ENCODE measurements around the gene NOS1. TPM values are rescaled to one million over a fixed set of nuclear protein-coding genes. Genes with fewer than 3 reads are reported as not detected.
"Not testable (repeated sequence)": the region's sequence is repeated elsewhere in the genome, so short reads cannot be mapped to it uniquely, and the experiment has no call there.

Gene NOS1
- total RNA-seq, 2 donors from 2014 or later = not detected

DNA sequence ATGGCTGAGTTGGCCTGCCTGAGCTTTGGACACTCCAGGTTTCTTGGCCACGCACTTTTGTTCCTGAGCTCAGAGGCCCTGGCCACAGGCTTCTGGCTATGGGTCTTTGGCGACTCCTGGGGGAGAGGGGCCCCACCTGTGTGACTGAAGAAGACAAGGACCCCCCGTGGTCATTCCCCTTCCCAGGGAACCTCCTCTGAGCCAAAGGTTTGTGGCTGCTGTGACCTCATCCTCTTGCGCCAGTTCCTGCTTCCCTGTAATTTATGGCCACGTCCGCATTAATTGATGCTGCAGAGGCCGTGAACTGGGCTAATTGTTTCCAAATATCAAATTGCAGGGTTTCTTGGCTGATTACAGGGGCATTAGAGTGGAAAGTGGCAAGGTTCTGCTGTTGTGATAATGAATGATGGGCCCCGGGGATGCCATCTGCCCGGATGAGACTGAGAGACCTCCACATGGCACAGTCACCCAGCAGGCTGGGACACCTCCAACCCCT, 27.6 kb upstream of the NOS1 start:
- ATAC-seq (replicated peaks in 1 of 2) (no peak), DNase-seq (no peak)
- no peaks in the 10 kb centered on the region for H3K9me3 Mint-ChIP-seq
- no peak overlapping the region for H3K27ac Mint-ChIP-seq
- H3K36me3 Mint-ChIP-seq (ENCODE audit: insufficient read depth in 2 of 2) = no peaks in the 10 kb centered on the region
- H3K4me3 Mint-ChIP-seq = no peak overlapping the region
- H3K4me1 Mint-ChIP-seq (ENCODE audit: low read depth) = no peaks in the 10 kb centered on the region
- H3K27me3 Mint-ChIP-seq (ENCODE audit: low read depth) = no peaks in the 10 kb centered on the region

DNA sequence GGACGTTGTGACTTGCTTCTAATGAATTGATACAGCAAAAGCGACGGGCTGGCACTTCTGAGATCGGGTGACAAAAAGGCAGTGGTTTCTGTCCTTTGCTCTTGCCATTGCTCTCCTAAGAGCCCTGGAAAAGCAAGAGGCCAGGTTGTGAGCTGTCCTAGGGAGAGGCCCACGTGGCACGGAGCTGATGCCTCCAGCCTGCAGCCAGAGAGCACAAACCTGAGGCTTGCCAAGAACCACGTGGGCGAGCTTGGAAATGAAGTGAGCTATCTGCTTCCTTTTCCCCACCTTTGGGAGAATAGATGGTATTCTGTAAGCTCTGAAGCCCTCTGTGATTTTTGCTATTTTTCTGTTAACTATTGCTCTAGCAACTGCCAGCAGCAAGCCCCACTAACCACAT, 26.4 kb upstream of the NOS1 start:
- no peaks in the 10 kb centered on the region for H3K36me3 Mint-ChIP-seq (ENCODE audit: insufficient read depth in 2 of 2)
- H3K27ac Mint-ChIP-seq = no peak overlapping the region
- no peak overlapping the region for H3K4me3 Mint-ChIP-seq
- no peak for ATAC-seq (replicated peaks in 1 of 2)
- no peaks in the 10 kb centered on the region for H3K27me3 Mint-ChIP-seq (ENCODE audit: low read depth)
- no peaks in the 10 kb centered on the region for H3K4me1 Mint-ChIP-seq (ENCODE audit: low read depth)
- no peak for DNase-seq
- no peaks in the 10 kb centered on the region for H3K9me3 Mint-ChIP-seq

GRCh38 chr12:117384735-117385134, 23.3 kb upstream of the NOS1 start:
- H3K36me3 Mint-ChIP-seq (ENCODE audit: insufficient read depth in 2 of 2) = no peaks in the 10 kb centered on the region
- DNase-seq (no peak), ATAC-seq (replicated peaks in 1 of 2) (no peak)
- H3K4me3 Mint-ChIP-seq = no peak overlapping the region
- no peaks in the 10 kb centered on the region for H3K4me1 Mint-ChIP-seq (ENCODE audit: low read depth)
- H3K9me3 Mint-ChIP-seq = peaks cover 0 to 2% of the 10 kb centered on the region in 2 donors
- H3K27ac Mint-ChIP-seq = no peak overlapping the region
- no peaks in the 10 kb centered on the region for H3K27me3 Mint-ChIP-seq (ENCODE audit: low read depth)

DNA sequence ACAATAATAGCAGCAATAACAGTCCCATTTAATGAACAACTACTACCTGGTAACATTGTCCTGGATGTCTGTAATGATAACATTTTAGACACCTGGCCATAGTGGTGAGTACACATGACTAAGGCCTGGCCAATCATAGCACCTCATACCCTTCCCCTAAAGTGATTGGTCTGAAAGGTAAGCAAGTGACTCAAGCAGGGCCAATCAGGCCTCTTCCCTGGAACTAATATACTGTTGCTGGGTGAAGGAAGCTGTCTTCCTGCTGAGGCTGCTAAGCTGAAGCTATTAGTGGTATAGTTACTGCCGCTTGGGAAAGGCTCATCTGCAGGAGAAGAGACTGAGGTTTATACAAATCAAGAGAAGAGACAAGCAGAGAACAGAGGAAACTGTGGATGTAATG, 18.7 kb upstream of the NOS1 start:
- no peak overlapping the region for H3K27ac Mint-ChIP-seq
- H3K4me3 Mint-ChIP-seq = no peak overlapping the region
- peaks cover 0 to 2% of the 10 kb centered on the region in 2 donors for H3K9me3 Mint-ChIP-seq
- no peaks in the 10 kb centered on the region for H3K27me3 Mint-ChIP-seq (ENCODE audit: low read depth)
- DNase-seq (no peak), ATAC-seq (replicated peaks in 1 of 2) (no peak)
- no peaks in the 10 kb centered on the region for H3K36me3 Mint-ChIP-seq (ENCODE audit: insufficient read depth in 2 of 2)
- H3K4me1 Mint-ChIP-seq (ENCODE audit: low read depth) = no peaks in the 10 kb centered on the region

DNA sequence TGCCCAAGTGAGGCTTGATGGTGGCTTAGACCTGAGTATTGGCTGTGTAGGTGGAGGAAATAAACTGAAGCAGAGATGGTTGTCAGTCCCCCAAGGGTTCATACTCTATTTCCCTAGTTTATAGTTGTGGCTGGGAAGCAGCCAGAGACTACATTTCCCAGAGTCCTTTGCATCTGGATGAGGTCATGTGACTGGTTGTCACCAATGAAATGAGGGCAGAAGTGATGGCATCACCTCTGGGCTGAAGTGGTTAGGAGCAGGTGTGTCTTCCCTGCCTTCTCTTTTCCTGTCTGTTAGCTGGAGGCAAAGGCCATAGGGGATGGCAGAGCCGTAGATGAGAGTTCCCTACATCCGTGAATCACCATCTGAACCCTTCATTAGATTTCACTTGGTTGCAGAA, 16.3 kb upstream of the NOS1 start:
- no peaks in the 10 kb centered on the region for H3K36me3 Mint-ChIP-seq (ENCODE audit: insufficient read depth in 2 of 2)
- no peak overlapping the region for H3K4me3 Mint-ChIP-seq
- H3K9me3 Mint-ChIP-seq = peaks cover 0 to 3% of the 10 kb centered on the region in 2 donors
- ATAC-seq (replicated peaks in 1 of 2) = no peak
- no peaks in the 10 kb centered on the region for H3K4me1 Mint-ChIP-seq (ENCODE audit: low read depth)
- no peak overlapping the region for H3K27ac Mint-ChIP-seq
- DNase-seq = no peak
- H3K27me3 Mint-ChIP-seq (ENCODE audit: low read depth) = no peaks in the 10 kb centered on the region

GRCh38 chr12:117370588-117370987, 9.2 kb upstream of the NOS1 start:
- H3K36me3 Mint-ChIP-seq (ENCODE audit: insufficient read depth in 2 of 2) = no peaks in the 10 kb centered on the region
- no peak overlapping the region for H3K4me3 Mint-ChIP-seq
- DNase-seq (no peak), ATAC-seq (replicated peaks in 1 of 2) (no peak)
- peaks cover 2 to 5% of the 10 kb centered on the region in 2 donors for H3K9me3 Mint-ChIP-seq
- H3K27ac Mint-ChIP-seq = no peak overlapping the region
- no peaks in the 10 kb centered on the region for H3K27me3 Mint-ChIP-seq (ENCODE audit: low read depth)
- H3K4me1 Mint-ChIP-seq (ENCODE audit: low read depth) = no peaks in the 10 kb centered on the region

DNA sequence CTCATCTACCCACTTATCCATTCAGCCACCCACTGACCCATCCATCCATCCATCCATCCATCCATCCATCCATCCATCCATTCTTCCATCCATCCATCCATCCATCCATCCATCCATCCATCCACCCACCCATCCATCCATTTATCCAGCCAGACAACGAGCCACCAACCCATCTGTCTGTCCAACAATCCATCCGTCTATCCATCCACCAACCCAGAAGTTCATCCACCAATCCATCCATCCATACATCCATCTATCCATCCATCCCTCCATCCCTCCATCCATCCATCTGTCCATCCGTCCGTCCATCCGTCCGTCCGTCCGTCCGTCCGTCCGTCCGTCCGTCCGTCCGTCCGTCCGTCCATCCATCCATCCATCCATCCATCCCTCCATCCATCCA, 8.6 kb upstream of the NOS1 start:
- H3K36me3 Mint-ChIP-seq (ENCODE audit: insufficient read depth in 2 of 2); H3K9me3 Mint-ChIP-seq; H3K27ac Mint-ChIP-seq; H3K4me3 Mint-ChIP-seq; H3K4me1 Mint-ChIP-seq (ENCODE audit: low read depth); DNase-seq; H3K27me3 Mint-ChIP-seq (ENCODE audit: low read depth); ATAC-seq (replicated peaks in 1 of 2): not testable (repeated sequence)

DNA sequence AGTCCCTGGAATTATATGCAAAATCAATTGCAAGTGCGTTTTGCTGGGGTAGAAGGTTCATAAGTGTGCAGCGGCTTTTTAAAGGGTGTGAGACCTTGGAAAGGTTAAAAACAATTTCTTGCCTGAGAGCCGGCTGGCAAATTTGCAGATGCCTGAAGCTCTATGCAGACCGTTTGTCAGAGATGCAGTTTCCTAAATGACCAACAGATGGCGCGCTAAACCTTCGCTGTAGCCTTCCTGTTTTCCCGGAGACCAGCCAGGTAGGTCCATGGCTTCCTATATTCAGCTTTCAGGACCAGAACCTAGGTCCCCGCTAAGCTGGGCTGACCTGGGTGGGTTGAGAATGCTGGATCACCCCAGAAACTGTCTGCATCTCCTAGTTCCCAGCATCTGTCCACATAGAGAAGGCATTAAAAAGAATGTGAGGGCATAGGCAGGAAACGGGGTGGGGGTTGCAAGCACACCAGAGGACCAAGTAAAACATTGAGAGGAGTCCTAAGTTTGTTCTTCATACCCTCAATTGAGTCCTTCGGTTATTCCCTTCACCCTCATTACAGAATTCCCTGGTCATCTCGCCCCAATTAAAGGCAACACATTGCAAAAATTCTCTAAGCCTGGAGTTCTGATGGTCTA, 5.7 kb upstream of the NOS1 start:
- Mint-ChIP-seq H3K27ac (no peak overlapping the region), H3K4me3 (no peak overlapping the region), H3K9me3 (peaks cover 2 to 3% of the 10 kb centered on the region in 2 donors), H3K36me3 (ENCODE audit: insufficient read depth in 2 of 2) (no peaks in the 10 kb centered on the region), H3K27me3 (ENCODE audit: low read depth) (peaks cover 27% of the 10 kb centered on the region), H3K4me1 (ENCODE audit: low read depth) (no peaks in the 10 kb centered on the region)
- DNase-seq = peak; percentile 50 to 63
- ATAC-seq (replicated peaks in 1 of 2) = no peak

GRCh38 chr12:117365049-117365616, 3.7 kb upstream of the NOS1 start:
- Mint-ChIP-seq H3K9me3 (peaks cover 0 to 3% of the 10 kb centered on the region in 2 donors), H3K36me3 (ENCODE audit: insufficient read depth in 2 of 2) (no peaks in the 10 kb centered on the region), H3K4me1 (ENCODE audit: low read depth) (no peaks in the 10 kb centered on the region), H3K27ac (no peak overlapping the region), H3K4me3 (no peak overlapping the region), H3K27me3 (ENCODE audit: low read depth) (peaks cover 32% of the 10 kb centered on the region)
- ATAC-seq (replicated peaks in 1 of 2) = no peak
- no peak for DNase-seq

GRCh38 chr12:117363953-117364486, 2.6 kb upstream of the NOS1 start:
- ATAC-seq (replicated peaks in 1 of 2) = no peak
- Mint-ChIP-seq H3K27me3 (ENCODE audit: low read depth) (peaks cover 42% of the 10 kb centered on the region), H3K4me1 (ENCODE audit: low read depth) (no peaks in the 10 kb centered on the region), H3K36me3 (ENCODE audit: insufficient read depth in 2 of 2) (no peaks in the 10 kb centered on the region), H3K9me3 (no peaks in the 10 kb centered on the region), H3K27ac (no peak overlapping the region), H3K4me3 (no peak overlapping the region)
- DNase-seq = no peak

GRCh38 chr12:117363056-117363662, 1.7 kb upstream of the NOS1 start:
- ATAC-seq (replicated peaks in 1 of 2) (no peak), DNase-seq (no peak)
- Mint-ChIP-seq H3K9me3 (no peaks in the 10 kb centered on the region), H3K4me1 (ENCODE audit: low read depth) (no peaks in the 10 kb centered on the region), H3K27me3 (ENCODE audit: low read depth) (peaks cover 42% of the 10 kb centered on the region), H3K27ac (no peak overlapping the region), H3K36me3 (ENCODE audit: insufficient read depth in 2 of 2) (no peaks in the 10 kb centered on the region), H3K4me3 (no peak overlapping the region)

- ATAC-seq (replicated peaks in 1 of 2) (no peak), DNase-seq (no peak)
- Mint-ChIP-seq H3K9me3 (no peaks in the 10 kb centered on the region), H3K27me3 (ENCODE audit: low read depth) (peaks cover 42% of the 10 kb centered on the region), H3K4me1 (ENCODE audit: low read depth) (no peaks in the 10 kb centered on the region), H3K36me3 (ENCODE audit: insufficient read depth in 2 of 2) (no peaks in the 10 kb centered on the region), H3K27ac (no peak overlapping the region), H3K4me3 (no peak overlapping the region)
Measured at GRCh38 chr12:117362391-117362790, 965 bp upstream of the NOS1 start.

DNA sequence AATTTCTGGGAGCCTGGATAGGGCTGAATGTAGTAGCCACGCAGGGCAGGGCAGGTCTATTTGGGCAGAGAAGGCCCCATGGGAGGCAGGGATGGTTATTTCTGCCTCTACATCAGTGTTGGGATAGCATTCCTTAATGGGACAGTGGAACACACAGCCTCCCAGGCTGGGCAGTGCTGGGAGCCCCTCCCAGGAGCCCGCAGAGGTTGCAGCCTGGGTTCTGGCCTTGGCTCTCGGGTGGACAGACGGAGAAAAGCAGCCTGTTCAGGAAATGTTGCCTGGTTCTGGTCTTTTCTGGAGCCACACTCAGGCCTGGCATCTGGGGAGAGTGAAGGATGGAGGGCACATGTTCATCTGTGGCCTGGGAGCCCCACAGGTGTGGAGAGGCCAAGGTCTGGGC, 479 bp upstream of the NOS1 start:
- H3K36me3 Mint-ChIP-seq (ENCODE audit: insufficient read depth in 2 of 2) = no peaks in the 10 kb centered on the region
- H3K27ac Mint-ChIP-seq = no peak overlapping the region
- H3K4me3 Mint-ChIP-seq = no peak overlapping the region
- peaks cover 42% of the 10 kb centered on the region for H3K27me3 Mint-ChIP-seq (ENCODE audit: low read depth)
- ATAC-seq (replicated peaks in 1 of 2) (no peak), DNase-seq (no peak)
- no peaks in the 10 kb centered on the region for H3K9me3 Mint-ChIP-seq
- no peaks in the 10 kb centered on the region for H3K4me1 Mint-ChIP-seq (ENCODE audit: low read depth)

All from activated T-cell treated with anti-CD3 and anti-CD28 coated beads, Interleukin-2, amount 50 U/mL, for 72 hours (primary cell).